Measurements from ENCODE around the gene E2F6.

The E2F6 gene

GRCh38 chr2:11411244-11411643 is 54.7 kb downstream of the E2F6 start:
- TF ChIP-seq CTCF (IDR thresholded peaks at IDR 0.05; ENCODE audit: insufficient read depth, low read length) = no peak
- no peak for TF ChIP-seq GABPA (IDR thresholded peaks at IDR 0.05; ENCODE audit: low read depth)
- TF ChIP-seq SPI1 (IDR thresholded peaks at IDR 0.05; ENCODE audit: borderline replicate concordance, low read depth) = no peak
- no peak for TF ChIP-seq REST (IDR thresholded peaks at IDR 0.05; ENCODE audit: insufficient replicate concordance, low read depth)
- TF ChIP-seq POLR2AphosphoS5 (IDR thresholded peaks at IDR 0.05; ENCODE audit: low read depth) = no peak
- H3K4me3 ChIP-seq (replicated peaks; ENCODE audit: insufficient read depth, low read length) = no peak overlapping the region
- H3K27me3 ChIP-seq (ENCODE audit: insufficient read depth, poor library complexity, severe bottlenecking) = peaks cover 6% of the 10 kb centered on the region
- DNase-seq (ENCODE audit: low read depth in 1 of 2, low spot score in 1 of 2) = no peak
- H3K27ac ChIP-seq (replicated peaks) = no peak overlapping the region

- H3K27me3 ChIP-seq (ENCODE audit: insufficient read depth, poor library complexity, severe bottlenecking) = peaks cover 6% of the 10 kb centered on the region
- no peak for DNase-seq (ENCODE audit: low read depth in 1 of 2, low spot score in 1 of 2)
- no peak overlapping the region for H3K27ac ChIP-seq (replicated peaks)
- no peak overlapping the region for H3K4me3 ChIP-seq (replicated peaks; ENCODE audit: insufficient read depth, low read length)
- TF ChIP-seq GABPA (IDR thresholded peaks at IDR 0.05; ENCODE audit: low read depth) (no peak), POLR2AphosphoS5 (IDR thresholded peaks at IDR 0.05; ENCODE audit: low read depth) (no peak), SPI1 (IDR thresholded peaks at IDR 0.05; ENCODE audit: borderline replicate concordance, low read depth) (no peak), REST (IDR thresholded peaks at IDR 0.05; ENCODE audit: insufficient replicate concordance, low read depth) (no peak), CTCF (IDR thresholded peaks at IDR 0.05; ENCODE audit: insufficient read depth, low read length) (no peak)
Observed at GRCh38 chr2:11410101-11410500, 55.9 kb downstream of the E2F6 start.

- no peak for DNase-seq (ENCODE audit: low read depth in 1 of 2, low spot score in 1 of 2)
- peaks cover 6% of the 10 kb centered on the region for H3K27me3 ChIP-seq (ENCODE audit: insufficient read depth, poor library complexity, severe bottlenecking)
- H3K27ac ChIP-seq (replicated peaks) = no peak overlapping the region
- TF ChIP-seq POLR2AphosphoS5 (IDR thresholded peaks at IDR 0.05; ENCODE audit: low read depth) (no peak), SPI1 (IDR thresholded peaks at IDR 0.05; ENCODE audit: borderline replicate concordance, low read depth) (no peak), CTCF (IDR thresholded peaks at IDR 0.05; ENCODE audit: insufficient read depth, low read length) (no peak), REST (IDR thresholded peaks at IDR 0.05; ENCODE audit: insufficient replicate concordance, low read depth) (no peak), GABPA (IDR thresholded peaks at IDR 0.05; ENCODE audit: low read depth) (no peak)
- H3K4me3 ChIP-seq (replicated peaks; ENCODE audit: insufficient read depth, low read length) = no peak overlapping the region
Observed at GRCh38 chr2:11409572-11409959, 56.4 kb downstream of the E2F6 start.
